KOPT-K1 (cell line): ENCODE measurements around the gene PDE4D.
"Not testable (repeated sequence)": the region's sequence is repeated elsewhere in the genome, so short reads cannot be mapped to it uniquely, and the experiment has no call there.

ENCODE experiments used
- H3K27ac ChIP-seq: fragments of 200-600 bp; sonication (generic); 2 replicates; pipeline ENCODE4 v1.5.1; 2016; ENCODE audit warnings: antibody characterized with exemption, mild to moderate bottlenecking, low read depth, low read length; ENCODE audit not compliant: poor library complexity, severe bottlenecking
- H3K36me3 ChIP-seq: fragments of 200-600 bp; sonication (generic); 2 replicates; pipeline ENCODE4 v1.5.1; 2017; ENCODE audit warnings: antibody characterized with exemption, mild to moderate bottlenecking, low read length, moderate library complexity; ENCODE audit not compliant: insufficient read depth
- H3K9me3 ChIP-seq: fragments of 200-600 bp; sonication (generic); 2 replicates; pipeline ENCODE4 v1.5.1; 2017; ENCODE audit warnings: antibody characterized with exemption, low read length, mild to moderate bottlenecking; ENCODE audit not compliant: insufficient read depth, poor library complexity, severe bottlenecking

Gene PDE4D

DNA sequence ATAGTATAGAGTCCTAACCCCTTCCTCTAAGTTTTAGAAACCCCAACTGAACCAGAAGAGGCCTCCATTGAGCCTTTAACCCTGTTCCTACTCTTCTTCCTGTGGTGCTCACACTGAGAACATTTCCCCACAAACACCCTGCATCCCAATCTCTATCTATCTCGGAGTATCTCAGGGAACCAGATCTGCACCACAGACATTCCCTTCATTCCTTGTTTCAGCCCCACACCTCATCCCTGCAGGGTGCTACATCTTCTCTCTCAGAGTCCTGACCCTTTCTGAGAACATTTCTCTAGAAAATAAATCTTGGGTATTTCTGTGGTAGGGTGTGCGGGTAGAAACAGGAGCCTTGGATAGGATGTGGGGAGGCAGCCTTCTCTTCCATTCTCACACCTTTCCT is 507.8 kb downstream of the PDE4D start:
- Histone ChIP-seq H3K36me3 (no peaks in the 10 kb centered on the region), H3K27ac (no peak overlapping the region), H3K9me3 (no peaks in the 10 kb centered on the region)

DNA sequence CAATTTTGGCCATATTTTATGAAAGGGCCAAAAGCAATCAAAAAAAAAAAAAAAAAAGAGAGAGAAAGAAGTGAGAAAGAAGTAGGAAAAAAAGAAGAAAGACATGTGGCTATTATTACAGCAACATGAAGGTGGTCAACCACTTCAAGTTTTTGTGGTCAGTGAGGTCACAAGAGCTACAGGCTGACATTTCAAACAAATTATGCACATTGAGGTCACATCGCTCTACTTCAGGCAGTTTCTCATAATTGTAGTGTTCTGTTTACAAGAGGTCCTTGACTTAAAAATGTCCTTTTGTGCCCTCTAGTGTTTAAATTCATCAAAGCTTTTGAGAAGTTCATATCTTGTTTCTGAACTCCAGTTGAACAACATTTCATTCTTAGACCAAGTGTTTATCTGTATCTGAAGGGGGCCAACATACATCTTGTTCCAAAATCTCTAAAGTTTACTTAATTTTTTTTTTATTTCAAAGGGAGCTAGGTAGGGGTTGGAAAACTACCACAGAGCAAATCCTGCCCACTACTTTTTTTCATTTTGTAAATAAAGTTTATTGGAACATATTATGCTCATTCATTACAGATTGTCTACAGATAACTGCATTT is 513.1 kb downstream of the PDE4D start:
- H3K36me3 ChIP-seq, result no peaks in the 10 kb centered on the region
- no peak overlapping the region for H3K27ac ChIP-seq

DNA sequence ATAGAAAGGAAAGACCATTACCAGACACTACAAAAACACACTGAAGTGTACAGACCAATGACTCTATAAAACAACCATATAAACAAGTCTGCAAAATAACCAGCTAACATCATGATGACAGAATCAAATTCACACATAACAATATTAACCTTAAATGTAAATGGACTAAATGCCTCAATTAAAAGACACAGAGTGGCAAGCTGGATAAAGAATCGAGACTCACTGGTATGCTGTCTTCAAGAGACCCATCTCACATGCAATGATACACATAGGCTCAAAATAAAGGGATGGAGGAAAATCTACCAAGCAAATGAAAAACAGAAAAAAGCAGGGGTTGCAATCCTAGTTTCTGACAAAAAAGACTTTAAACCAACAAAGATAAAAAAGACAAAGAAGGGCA is 519.5 kb downstream of the PDE4D start:
- H3K9me3 ChIP-seq, H3K27ac ChIP-seq, H3K36me3 ChIP-seq: not testable (repeated sequence)

More for the DNA sequence above, 513.1 kb downstream of the PDE4D start:
- no peaks in the 10 kb centered on the region for H3K9me3 ChIP-seq

DNA sequence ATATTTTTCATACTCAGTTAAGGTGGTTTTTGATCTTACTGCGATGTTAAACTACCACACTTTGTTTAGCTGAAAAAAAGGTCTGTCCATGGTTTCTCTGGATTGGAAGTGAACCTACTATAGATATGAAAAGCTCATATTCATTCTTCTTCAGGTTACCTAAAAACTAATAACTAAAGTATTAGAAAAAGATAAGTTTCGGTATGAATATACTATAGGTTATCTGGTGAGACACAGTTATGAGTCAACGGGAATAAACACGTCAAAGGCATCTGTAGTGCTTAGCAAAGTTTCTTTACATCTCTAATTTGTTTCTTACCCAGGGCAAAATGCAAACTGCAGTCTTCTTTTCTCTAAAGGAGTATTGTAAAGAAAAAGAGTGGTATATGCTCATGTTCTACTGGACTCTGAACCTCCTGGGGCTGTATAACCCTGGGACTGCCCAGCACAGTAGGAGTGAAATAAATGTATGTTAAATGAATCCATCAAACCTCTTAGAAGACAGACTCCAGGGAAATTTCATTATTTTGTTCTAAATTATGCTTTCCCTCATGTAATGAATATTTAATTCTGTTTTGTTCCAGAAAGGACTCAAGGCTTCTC is 521.9 kb downstream of the PDE4D start:
- no peak overlapping the region for H3K27ac ChIP-seq
- H3K36me3 ChIP-seq, result no peaks in the 10 kb centered on the region
- H3K9me3 ChIP-seq, result peaks cover 4% of the 10 kb centered on the region

DNA sequence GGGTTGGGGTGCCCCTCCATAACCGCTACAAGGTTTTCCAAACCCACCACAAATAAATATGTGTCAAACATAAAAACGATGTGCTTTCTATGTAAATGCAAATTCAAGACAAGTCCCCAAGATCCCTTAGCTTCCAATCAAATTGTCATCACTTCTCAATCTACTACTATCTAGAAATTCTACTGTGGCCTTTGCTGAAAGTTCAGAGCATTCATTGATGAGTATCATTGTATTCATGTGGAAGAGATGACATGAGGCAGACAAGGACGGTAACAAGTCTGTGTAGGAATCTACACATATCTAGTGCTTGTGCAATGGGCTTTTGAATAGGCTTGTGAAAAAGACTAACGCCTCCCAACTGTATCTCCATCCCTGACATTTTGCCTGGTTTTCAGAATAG is 524.6 kb downstream of the PDE4D start:
- no peak overlapping the region for H3K27ac ChIP-seq
- no peaks in the 10 kb centered on the region for H3K36me3 ChIP-seq
- no peaks in the 10 kb centered on the region for H3K9me3 ChIP-seq

DNA sequence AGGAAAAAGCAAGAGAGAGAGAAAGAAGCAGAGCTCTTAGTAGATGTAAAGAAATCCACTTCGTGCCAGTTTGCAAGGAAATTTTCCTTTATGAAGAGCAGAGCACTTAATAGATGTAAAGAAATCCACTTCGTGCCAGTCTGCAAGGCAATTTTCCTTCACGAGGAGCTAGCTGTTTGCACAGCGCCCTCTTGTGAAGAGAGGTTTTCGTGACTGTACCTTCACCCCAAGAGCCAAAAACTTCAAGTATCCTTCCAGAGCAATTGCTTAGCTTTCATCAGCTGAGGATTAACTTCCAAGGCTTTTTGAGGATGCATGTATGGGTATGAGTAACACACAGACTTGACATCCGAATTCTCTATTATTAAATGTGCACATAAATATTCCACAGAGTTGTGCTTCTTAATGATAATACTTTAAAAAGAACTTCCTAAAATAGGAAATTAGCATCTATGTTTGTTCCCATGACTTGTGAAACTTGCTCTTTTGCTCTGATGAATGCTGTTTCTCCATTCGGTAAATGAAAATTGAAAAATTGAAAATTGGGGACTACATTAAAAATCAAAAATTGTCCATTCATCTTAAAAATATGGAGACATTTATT is 525.6 kb downstream of the PDE4D start:
- no peaks in the 10 kb centered on the region for H3K36me3 ChIP-seq
- no peaks in the 10 kb centered on the region for H3K9me3 ChIP-seq

DNA sequence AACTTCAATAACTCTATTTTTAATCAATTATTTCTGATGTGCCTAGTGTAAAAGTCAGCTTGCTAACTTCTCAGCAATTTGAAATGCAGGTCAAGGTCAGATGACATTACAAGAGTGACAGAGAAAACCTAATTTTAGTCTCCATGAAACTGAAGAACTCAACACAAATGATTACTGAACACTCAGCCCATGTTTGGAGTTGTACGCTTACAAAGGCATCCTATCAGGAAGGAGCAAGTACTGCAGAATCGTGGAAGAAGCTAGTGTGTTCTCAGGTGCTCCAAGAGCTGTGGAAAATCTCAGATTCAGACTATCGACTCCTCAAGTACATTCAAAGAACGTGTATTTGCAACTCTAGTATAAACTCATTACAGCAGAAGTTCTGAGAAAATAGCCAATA is 526.7 kb downstream of the PDE4D start:
- Histone ChIP-seq H3K27ac (no peak overlapping the region), H3K36me3 (no peaks in the 10 kb centered on the region), H3K9me3 (no peaks in the 10 kb centered on the region)

More for the DNA sequence above, 525.6 kb downstream of the PDE4D start:
- H3K27ac ChIP-seq, result no peak overlapping the region

DNA sequence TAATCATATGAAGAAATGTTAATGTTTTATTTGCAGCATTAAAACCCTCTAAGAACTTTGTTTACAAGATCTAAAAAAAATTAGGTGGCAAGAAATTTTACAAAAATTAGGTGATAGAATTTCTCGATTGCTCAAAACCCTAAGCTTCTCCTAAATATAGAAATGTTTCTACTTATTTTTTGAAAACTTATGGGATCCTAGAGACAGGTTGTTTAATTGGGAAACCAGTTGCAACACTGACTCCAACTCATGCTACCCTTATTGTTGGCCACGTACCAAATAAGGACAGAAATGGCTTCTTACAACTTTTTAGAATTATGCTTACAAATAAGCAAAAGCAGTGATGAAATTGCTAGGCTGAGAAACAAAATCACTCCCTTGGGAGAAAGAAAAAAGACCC is 531.1 kb downstream of the PDE4D start:
- Histone ChIP-seq H3K9me3 (no peaks in the 10 kb centered on the region), H3K27ac (no peak overlapping the region), H3K36me3 (no peaks in the 10 kb centered on the region)

DNA sequence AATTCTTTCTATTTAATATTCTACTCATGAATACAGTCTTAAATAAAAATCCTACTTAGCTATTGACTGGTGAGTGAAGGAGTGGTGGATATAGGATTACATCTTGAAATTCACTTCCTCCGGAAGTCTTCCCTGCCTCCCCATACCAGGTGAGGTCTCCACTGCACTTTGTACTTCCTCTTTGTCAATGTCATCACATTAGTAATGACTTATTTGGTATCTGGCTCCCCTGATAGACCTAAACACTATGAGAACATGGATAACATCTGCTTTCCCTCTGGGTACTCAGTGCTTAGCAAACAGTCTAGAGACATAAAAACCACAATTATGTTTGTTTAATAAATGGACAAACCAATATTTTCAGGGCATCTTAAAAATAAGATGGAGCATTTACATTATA is 532.1 kb downstream of the PDE4D start:
- H3K36me3 ChIP-seq, result no peaks in the 10 kb centered on the region
- no peaks in the 10 kb centered on the region for H3K9me3 ChIP-seq
- no peak overlapping the region for H3K27ac ChIP-seq

DNA sequence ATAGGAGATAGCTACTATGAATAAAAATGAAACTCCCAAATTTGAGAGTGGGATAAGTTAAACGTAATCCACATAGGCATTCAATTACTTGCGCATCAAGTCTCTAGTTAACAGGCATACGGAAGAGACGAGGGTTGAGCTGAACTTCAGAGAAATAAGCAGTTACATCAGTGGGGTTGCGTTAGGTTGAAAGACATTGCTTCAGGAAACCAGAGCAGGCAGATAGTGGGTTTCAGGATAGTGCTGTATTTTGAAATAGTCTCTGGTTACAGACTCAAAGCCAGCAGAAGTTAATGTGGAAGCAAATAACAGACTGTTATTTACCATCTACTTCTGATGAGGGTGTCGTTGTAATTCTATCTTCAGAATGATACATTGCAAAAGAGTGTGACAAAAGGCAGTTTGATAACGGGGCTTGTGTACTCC is 533.4 kb downstream of the PDE4D start:
- Histone ChIP-seq H3K9me3 (no peaks in the 10 kb centered on the region), H3K36me3 (no peaks in the 10 kb centered on the region), H3K27ac (no peak overlapping the region)

DNA sequence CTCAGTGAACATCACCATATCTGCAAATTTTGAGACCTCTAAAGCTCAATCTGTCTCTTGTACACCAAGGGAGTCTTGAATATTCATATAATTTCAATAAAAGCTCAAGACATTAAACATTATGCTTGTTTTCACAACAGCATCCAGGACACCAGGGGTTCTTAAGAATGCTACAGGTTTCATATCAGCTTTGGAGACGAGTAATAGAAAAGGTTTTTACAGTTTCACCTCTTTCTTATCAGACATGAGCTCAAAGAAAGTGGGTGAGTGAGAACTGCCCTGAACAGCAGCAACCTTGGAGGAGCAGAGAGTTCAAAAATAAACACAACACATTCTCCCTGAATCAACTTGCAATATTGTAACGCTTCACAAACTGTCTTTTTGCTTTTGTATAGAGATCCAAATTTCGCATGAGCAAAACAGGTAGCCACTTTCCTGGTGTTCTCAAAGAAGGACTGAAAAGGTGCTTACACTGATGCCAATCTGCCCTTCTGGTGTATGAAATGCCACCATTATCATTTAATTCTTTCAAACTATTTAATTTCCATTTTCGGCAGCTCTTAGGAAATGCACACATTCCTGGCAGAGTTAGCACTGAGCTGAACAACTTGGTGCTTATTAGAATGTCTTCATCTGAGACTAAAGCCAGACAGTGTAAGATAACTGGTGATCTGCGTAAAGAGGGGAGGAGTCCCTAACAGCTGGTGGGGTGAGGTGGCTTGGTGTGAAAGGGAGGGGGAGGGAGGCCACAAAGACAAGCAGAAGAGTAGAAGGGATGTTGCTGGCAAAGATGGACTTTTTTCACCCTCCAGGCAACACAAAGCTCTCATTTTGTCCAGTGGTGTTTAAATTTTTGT is 535.3 kb downstream of the PDE4D start:
- Histone ChIP-seq H3K36me3 (no peaks in the 10 kb centered on the region), H3K9me3 (no peaks in the 10 kb centered on the region), H3K27ac (no peak overlapping the region)

DNA sequence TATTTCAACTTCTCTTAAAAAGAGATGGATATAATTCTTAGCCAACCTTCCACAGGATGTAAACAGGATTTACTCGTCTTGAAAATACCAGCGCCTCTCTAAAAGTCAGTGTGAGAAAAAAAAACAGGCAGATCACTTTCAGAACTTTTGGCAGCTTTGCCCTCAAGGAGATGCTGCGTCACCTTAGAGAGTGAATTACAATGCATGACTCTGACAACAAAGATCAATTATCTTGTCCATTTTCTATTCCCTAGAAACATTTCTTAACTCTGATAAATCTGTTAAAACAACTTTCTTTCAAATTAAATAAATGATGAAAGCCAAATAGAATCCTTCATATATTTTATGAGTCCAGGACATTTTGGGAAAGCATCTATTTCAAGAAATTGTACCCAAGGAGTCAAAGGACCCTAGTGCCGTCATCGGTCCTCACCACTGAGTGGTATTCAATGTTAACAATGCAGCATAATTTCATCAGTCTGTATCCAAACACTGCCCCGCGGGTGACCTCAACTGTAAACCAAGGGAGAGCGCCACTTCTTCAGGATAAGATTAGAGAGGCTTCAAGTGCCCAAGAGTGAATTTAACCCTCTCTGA is 536.0 kb downstream of the PDE4D start:
- Histone ChIP-seq H3K27ac (no peak overlapping the region), H3K36me3 (no peaks in the 10 kb centered on the region), H3K9me3 (no peaks in the 10 kb centered on the region)

DNA sequence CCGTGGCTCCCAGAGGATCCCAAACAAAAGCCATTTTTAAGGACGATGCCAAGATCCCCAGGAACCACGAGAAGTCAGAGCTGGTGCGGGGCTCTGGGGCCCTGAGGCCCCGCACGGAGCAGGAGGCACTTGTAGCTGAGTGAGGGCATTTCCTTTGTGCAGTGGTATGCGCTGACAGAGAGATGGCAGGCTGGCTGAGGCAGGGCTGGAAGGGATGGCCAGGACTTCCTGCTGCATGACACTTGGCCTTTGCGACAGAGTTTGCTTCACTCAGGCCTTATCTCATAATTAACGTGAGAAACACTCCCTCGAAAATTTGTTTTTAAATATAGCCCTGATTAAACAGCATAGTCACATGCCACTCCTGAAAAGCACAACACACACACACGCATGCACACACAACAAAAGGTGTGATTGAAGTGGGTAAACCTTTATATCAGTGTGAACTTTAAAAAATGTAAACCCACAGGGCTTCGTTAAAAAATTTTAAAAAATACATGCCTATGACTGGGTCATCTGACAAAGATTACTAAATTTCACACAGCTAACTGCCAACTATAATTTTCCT is 536.6 kb downstream of the PDE4D start:
- H3K9me3 ChIP-seq, result no peaks in the 10 kb centered on the region
- no peaks in the 10 kb centered on the region for H3K36me3 ChIP-seq
- no peak overlapping the region for H3K27ac ChIP-seq

DNA sequence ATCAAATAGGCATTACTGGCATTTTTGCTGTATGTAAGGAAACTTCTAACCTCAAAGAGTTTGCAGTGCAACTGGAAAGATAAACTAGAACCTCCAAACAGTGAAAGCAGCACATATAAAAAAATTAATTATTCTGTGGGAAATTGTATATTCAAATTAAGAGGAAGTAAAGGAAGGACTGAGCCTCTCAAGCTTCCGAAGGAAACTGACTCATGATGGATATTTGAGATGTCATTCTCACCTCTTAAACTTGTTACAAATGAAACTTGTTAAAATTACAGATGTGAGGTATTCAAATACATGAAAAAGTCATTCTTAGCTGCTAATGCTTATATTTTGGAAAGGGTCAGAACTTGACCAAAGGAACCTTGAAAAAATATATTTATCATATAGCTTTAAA is 538.7 kb downstream of the PDE4D start:
- no peaks in the 10 kb centered on the region for H3K36me3 ChIP-seq
- no peak overlapping the region for H3K27ac ChIP-seq

DNA sequence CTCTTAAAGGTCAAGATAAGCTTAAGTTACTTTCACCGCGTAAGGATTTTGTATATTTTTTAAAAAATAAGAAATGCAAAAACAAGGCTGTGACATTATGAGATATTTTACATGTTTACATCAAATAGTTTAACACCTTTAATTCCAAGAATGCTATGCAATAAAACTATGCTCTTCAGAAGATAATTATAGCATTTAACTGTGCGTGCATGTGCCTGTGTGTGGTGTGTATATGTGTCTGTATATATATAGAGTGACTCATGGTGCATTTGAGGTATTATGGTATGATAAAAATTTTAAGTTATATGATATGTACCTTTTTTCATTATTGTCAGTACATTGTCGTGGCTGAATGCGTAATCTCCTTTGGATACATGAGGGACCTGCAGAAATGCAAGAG is 539.3 kb downstream of the PDE4D start:
- Histone ChIP-seq H3K36me3 (no peaks in the 10 kb centered on the region), H3K27ac (no peak overlapping the region), H3K9me3 (no peaks in the 10 kb centered on the region)

More for the DNA sequence above, 538.7 kb downstream of the PDE4D start:
- no peaks in the 10 kb centered on the region for H3K9me3 ChIP-seq
